NCI-H2029 treated with DMSO at 0.1 percent for 48 hours (cell line): Measurements from ENCODE around the gene HAUS3.

ENCODE experiments used
- DNase-seq: peaks from one replicate; lab custom pipeline; 2025; lab: John Stamatoyannopoulos, UW

The HAUS3 gene

GRCh38 chr4:2241410-2242353 is at the start of gene HAUS3, which contains the start of gene POLN:
HAUS3 (minus strand) TSS chr4:2242121; CDS start chr4:2240946, 1,175 bp downstream.
POLN (minus strand) TSS chr4:2242121; CDS start chr4:2229231, 12,890 bp downstream.
- DNase-seq = peak; percentile 93

GRCh38 chr4:2290974-2291704 is 49.2 kb upstream of the HAUS3 start:
- DNase-seq = no peak

- no peak for DNase-seq
These were observed 48.6 kb upstream of the HAUS3 start for GRCh38 chr4:2290488-2290887.

- no peak for DNase-seq
These were observed 48.0 kb upstream of the HAUS3 start for GRCh38 chr4:2289955-2290333.

GRCh38 chr4:2289311-2289954 is 47.5 kb upstream of the HAUS3 start:
- DNase-seq = no peak

GRCh38 chr4:2288051-2288541 is 46.2 kb upstream of the HAUS3 start:
- no peak for DNase-seq

GRCh38 chr4:2287594-2287915 is 45.6 kb upstream of the HAUS3 start:
- no peak for DNase-seq

- DNase-seq = no peak
These were observed 45.1 kb upstream of the HAUS3 start for GRCh38 chr4:2286904-2287593.

- DNase-seq = no peak
These were observed 43.9 kb upstream of the HAUS3 start for GRCh38 chr4:2285613-2286381.

- DNase-seq = no peak
These were observed 43.2 kb upstream of the HAUS3 start for GRCh38 chr4:2284934-2285612.

- no peak for DNase-seq
These were observed 42.4 kb upstream of the HAUS3 start for GRCh38 chr4:2284161-2284933.

- DNase-seq = no peak
These were observed 41.3 kb upstream of the HAUS3 start for GRCh38 chr4:2283199-2283711.

- no peak for DNase-seq
These were observed 39.8 kb upstream of the HAUS3 start for GRCh38 chr4:2281575-2282343.

- no peak for DNase-seq
These were observed 38.8 kb upstream of the HAUS3 start for GRCh38 chr4:2280531-2281300.

- DNase-seq = no peak
These were observed 36.0 kb upstream of the HAUS3 start for GRCh38 chr4:2277956-2278355.

GRCh38 chr4:2276581-2277325 is 34.8 kb upstream of the HAUS3 start:
- DNase-seq = no peak
